HG02981 (cell line): ENCODE measurements around the gene GGT5.

Experiments
- ATAC-seq: cut with Tn5 transposase; IDR thresholded peaks from one replicate; pipeline ENCODE4 v1.9.1; 2021; ENCODE audit warnings: mild to moderate bottlenecking, moderate library complexity; ENCODE audit not compliant: unreplicated experiment

Gene GGT5

GRCh38 chr22:24170188-24170587 lies 74.7 kb downstream of the GGT5 start:
- no peak for ATAC-seq
